GM18505 (cell line): ENCODE measurements around the gene WDR49.

ENCODE experiments used
- ATAC-seq: cut with Tn5 transposase; IDR thresholded peaks from one replicate; pipeline ENCODE4 v1.9.1; 2021; ENCODE audit not compliant: unreplicated experiment
- POLR2A ChIP-seq: IDR thresholded peaks from 4 replicates; pipeline ENCODE4 v1.6.1; 2011; ENCODE audit warnings: borderline replicate concordance; ENCODE audit not compliant: insufficient read depth, insufficient read length; ENCODE audit errors: extremely low read depth

Gene WDR49

GRCh38 chr3:167653760-167654159, at the start of gene WDR49:
Gene WDR49 (minus strand): TSS chr3:167653942. CDS start chr3:167653425, 517 bp downstream.
- no peak for TF ChIP-seq POLR2A
- peak; percentile 63 for ATAC-seq

DNA sequence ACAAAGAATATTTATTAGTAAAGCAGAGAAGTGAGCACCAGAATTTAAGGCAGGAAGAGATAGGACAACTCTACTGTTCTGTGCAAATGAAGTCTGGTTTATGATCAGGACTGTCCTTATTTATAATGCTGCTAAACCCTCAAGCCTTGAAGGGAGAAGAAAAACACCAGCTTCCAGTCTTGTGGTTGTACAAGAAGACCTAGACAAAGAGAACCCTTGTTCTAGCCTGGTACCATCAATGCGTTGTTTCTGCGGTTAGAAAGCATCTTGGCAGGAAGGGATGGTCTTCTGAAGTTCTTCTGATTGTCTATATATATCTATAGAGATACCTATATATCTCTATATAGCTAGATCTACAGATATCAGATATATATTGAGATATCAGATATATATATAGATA, 47.2 kb upstream of the WDR49 start:
- TF ChIP-seq POLR2A = no peak
- ATAC-seq = no peak

GRCh38 chr3:167700046-167700445, 46.3 kb upstream of the WDR49 start:
- ATAC-seq = no peak
- TF ChIP-seq POLR2A = no peak

DNA sequence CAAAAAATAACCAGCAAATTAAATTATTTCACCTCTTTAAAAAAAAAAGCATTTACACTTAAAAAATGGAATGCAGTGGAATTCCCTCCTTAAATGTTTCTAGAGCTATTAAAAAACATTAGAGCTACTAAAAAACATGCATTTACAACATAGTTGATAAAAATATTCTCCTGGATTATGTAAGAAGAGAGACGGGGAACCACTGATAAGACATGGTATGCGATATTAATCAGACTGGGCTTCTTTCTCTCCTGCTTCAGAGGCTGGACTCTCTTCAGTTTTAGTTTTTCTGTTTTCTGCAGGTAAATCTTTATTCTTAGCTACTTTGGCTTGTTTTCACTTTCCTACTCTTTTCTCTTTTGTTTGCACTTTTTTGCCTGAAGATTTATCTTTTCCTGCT, 40.4 kb upstream of the WDR49 start:
- TF ChIP-seq POLR2A = no peak
- ATAC-seq = no peak

GRCh38 chr3:167691366-167691765, 37.6 kb upstream of the WDR49 start:
- no peak for TF ChIP-seq POLR2A
- ATAC-seq = peak; percentile 100

- peak; percentile 75 for ATAC-seq
- TF ChIP-seq POLR2A = no peak
These were observed 30.7 kb upstream of the WDR49 start for GRCh38 chr3:167684388-167684993.

DNA sequence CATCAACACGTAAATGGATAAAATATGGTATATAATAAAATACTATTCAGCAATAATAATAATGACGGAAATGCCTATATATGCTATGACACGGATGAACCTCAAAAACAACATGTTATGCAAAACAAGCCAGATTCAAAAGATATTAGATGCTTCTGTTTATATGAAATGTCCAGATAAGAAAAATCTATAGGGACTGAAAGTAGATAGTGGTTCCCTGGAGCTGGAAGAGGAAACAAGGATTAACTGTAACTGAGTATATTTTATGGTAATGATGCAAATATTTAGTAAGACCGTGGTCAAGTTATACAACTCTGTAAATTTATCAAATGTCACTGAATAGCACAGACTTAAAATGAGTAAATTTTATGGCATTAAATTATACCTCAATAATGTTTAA, 25.8 kb upstream of the WDR49 start:
- no peak for ATAC-seq
- TF ChIP-seq POLR2A = no peak

- no peak for TF ChIP-seq POLR2A
- ATAC-seq = no peak
These were observed 22.1 kb upstream of the WDR49 start for GRCh38 chr3:167675848-167676247.

- ATAC-seq = no peak
- TF ChIP-seq POLR2A = no peak
These were observed 19.5 kb upstream of the WDR49 start for GRCh38 chr3:167673221-167673620.

GRCh38 chr3:167671878-167672427, 18.2 kb upstream of the WDR49 start:
- no peak for TF ChIP-seq POLR2A
- ATAC-seq = no peak

- no peak for ATAC-seq
- TF ChIP-seq POLR2A = no peak
These were observed 16.0 kb upstream of the WDR49 start for GRCh38 chr3:167669699-167670098.

- no peak for ATAC-seq
- TF ChIP-seq POLR2A = no peak
These were observed 14.9 kb upstream of the WDR49 start for GRCh38 chr3:167668651-167669050.

- no peak for ATAC-seq
- TF ChIP-seq POLR2A = no peak
These were observed 12.8 kb upstream of the WDR49 start for GRCh38 chr3:167666563-167666962.

- no peak for ATAC-seq
- no peak for TF ChIP-seq POLR2A
These were observed 9.2 kb upstream of the WDR49 start for GRCh38 chr3:167662919-167663400.
